ENCODE results near the gene ABLIM1. TPM values are rescaled to one million over a fixed set of nuclear protein-coding genes. Genes with fewer than 3 reads are reported as not detected.

The ABLIM1 gene
- total and polyA plus RNA-seq, 10 of the 15 experiments (the other 5 are each of a cell fraction or from before 2014, with no cell fraction given), result 14.2 to 50.5 (median 28.1) TPM

DNA sequence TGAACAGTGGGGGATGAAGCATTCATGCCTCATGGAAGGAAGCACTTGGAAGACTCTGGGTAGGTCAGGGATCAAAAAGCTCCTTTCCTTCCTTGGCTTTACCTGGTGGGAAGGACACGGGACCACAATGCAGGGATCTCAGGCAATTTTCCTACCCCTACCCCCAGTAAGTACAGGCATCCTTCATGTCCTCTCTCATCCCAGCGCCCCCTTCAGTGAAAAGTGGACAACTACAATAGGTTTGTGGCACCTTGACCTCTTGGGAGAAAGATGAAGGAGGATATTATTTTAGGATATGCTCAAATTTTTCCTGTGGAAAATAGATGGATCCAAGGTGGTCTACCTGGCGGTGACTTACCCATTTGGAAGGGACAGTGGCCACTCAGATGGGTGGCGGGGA, 270.3 kb downstream of the ABLIM1 start (continued):
- TF ChIP-seq, protein P1, sequence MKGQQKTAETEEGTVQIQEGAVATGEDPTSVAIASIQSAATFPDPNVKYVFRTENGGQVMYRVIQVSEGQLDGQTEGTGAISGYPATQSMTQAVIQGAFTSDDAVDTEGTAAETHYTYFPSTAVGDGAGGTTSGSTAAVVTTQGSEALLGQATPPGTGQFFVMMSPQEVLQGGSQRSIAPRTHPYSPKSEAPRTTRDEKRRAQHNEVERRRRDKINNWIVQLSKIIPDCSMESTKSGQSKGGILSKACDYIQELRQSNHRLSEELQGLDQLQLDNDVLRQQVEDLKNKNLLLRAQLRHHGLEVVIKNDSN (IDR thresholded peaks at IDR 0.05; ENCODE audit: borderline replicate concordance, extremely low read length, insufficient read depth, low read depth, low read length), result no peak
- TF ChIP-seq CHD2 (IDR thresholded peaks at IDR 0.05; ENCODE audit: borderline replicate concordance, low read depth, low read length) (no peak), SREBF1 (IDR thresholded peaks at IDR 0.05; ENCODE audit: low read length) (no peak)

DNA sequence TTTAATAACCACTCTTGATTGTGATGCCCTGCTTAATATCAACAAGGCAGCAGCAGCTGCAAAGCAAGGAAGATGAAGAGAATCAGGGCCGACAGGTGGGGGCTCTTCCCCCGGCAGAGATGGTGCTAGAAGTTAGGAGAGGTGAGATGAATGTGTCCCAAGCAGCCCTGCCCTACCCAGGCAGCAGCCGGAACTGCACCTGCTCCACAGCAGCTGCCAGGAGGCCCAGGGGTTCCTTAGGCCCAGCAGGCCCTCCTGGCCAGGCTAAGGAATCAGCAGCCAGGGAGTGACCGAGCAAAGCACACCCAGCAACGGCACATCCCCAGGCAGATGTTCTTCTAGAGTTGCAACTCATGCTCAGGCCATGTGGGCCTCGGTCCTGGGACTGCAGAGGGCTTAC, 271.6 kb downstream of the ABLIM1 start:
- peaks cover 14% of the 10 kb centered on the region; the same call in 2 of the 3 replicates for H3K9me3 ChIP-seq (replicated peaks; ENCODE audit: control insufficient read depth, insufficient read depth, low read length)
- ChIA-PET CTCF (interaction anchor here (1.0 to 5.1 kb wide), 4 partner anchors 20 to 85 kb away, joined by 4 to 23 read pairs (median 4); no protein-coding TSS in a partner anchor), POLR2A (interaction anchor here (0.7 to 1.5 kb wide), 3 partner anchors 20 to 82 kb away, joined by 3 read pairs; no protein-coding TSS in a partner anchor), RAD21 (ENCODE audit: unreplicated experiment) (interaction anchor here (1.5 to 4.2 kb wide), 4 partner anchors 12 to 82 kb away, joined by 4 to 27 read pairs (median 7); no protein-coding TSS in a partner anchor), SMC1A (ENCODE audit: uncharacterized antibody, unreplicated experiment) (interaction anchor here (1.9 to 3.4 kb wide), 3 partner anchors 11 to 83 kb away, joined by 4 to 26 read pairs (median 15); no protein-coding TSS in a partner anchor)
- H3K4me2 ChIP-seq (ENCODE audit: control insufficient read depth, insufficient read depth), result no peak overlapping the region
- no peak overlapping the region for H3K9ac ChIP-seq (ENCODE audit: control insufficient read depth, insufficient read depth, low read length)
- intact Hi-C loops (cut with micrococcal nuclease; ENCODE audit: unreplicated experiment), result no loop called here
- ATAC-seq, result peak; percentile 45
- no peak overlapping the region for H3K27ac ChIP-seq (ENCODE audit: control insufficient read depth, insufficient read depth)
- no peak overlapping the region for H2AFZ ChIP-seq (ENCODE audit: control insufficient read depth, low read depth, low read length)
- no peaks in the 10 kb centered on the region for H3K36me3 ChIP-seq (ENCODE audit: control insufficient read depth in 2 of 2, insufficient read depth in 2 of 2, low read length in 1 of 2)
- no peaks in the 10 kb centered on the region for H4K20me1 ChIP-seq (ENCODE audit: control insufficient read depth, insufficient read depth)
- in situ Hi-C loops (cut with MboI), result no loop called here
- FAIRE-seq, result no peak
- 56% methylated on average over 6 of the region's 6 CpGs for WGBS (ENCODE audit: insufficient coverage, insufficient replicate concordance, low lambda C conversion rate, missing lambda C conversion rate)
- H3K4me1 ChIP-seq (ENCODE audit: control insufficient read depth, insufficient read depth, low read length), result peaks cover 23% of the 10 kb centered on the region
- H3K4me3 ChIP-seq, result no peak overlapping the region
- no peaks in the 10 kb centered on the region for H3K27me3 ChIP-seq (replicated peaks in 1 of 2; ENCODE audit: control insufficient read depth in 2 of 2, insufficient read depth in 2 of 2, low read length in 1 of 2)
- no peak for DNase-seq (ENCODE audit: low read depth, low spot score)
- no peaks in the 10 kb centered on the region for H3K79me2 ChIP-seq (ENCODE audit: control insufficient read depth, insufficient read depth, low read length)
- no TSS peak for BruUV-seq (replicated peaks)
- TF ChIP-seq, protein P2, sequence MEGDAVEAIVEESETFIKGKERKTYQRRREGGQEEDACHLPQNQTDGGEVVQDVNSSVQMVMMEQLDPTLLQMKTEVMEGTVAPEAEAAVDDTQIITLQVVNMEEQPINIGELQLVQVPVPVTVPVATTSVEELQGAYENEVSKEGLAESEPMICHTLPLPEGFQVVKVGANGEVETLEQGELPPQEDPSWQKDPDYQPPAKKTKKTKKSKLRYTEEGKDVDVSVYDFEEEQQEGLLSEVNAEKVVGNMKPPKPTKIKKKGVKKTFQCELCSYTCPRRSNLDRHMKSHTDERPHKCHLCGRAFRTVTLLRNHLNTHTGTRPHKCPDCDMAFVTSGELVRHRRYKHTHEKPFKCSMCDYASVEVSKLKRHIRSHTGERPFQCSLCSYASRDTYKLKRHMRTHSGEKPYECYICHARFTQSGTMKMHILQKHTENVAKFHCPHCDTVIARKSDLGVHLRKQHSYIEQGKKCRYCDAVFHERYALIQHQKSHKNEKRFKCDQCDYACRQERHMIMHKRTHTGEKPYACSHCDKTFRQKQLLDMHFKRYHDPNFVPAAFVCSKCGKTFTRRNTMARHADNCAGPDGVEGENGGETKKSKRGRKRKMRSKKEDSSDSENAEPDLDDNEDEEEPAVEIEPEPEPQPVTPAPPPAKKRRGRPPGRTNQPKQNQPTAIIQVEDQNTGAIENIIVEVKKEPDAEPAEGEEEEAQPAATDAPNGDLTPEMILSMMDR (IDR thresholded peaks at IDR 0.05 in 2 of 3, conservative IDR thresholded peaks at IDR 0.05 in 1 of 3; ENCODE audit: control insufficient read depth in 2 of 3, extremely low read depth in 1 of 3, insufficient read depth in 1 of 3, low read depth in 3 of 3, low read length in 3 of 3), result peak in 1 of 3 experiments; percentile 6; a peak in 1 of 6 replicates
- no peak for TF ChIP-seq NFXL1 (IDR thresholded peaks at IDR 0.05; ENCODE audit: borderline replicate concordance)
